Activated CD4-positive, alpha-beta T cell treated with anti-CD3 and anti-CD28 coated beads for 1 hour (primary cell): Measurements from ENCODE around the gene MRPS34.

ENCODE experiments used
- DNase-seq: peaks from one replicate; pipeline ENCODE4 v3.0.0-alpha.2; 2020

The MRPS34 gene

GRCh38 chr16:1794221-1794871, 21.4 kb upstream of the MRPS34 start:
- DNase-seq: no peak

GRCh38 chr16:1793578-1794220, 20.8 kb upstream of the MRPS34 start, which contains the start of gene IGFALS:
Gene IGFALS (minus strand): TSS chr16:1793705. CDS start chr16:1793652, 53 bp downstream.
- DNase-seq: no peak

- DNase-seq: no peak
Observed at GRCh38 chr16:1792836-1793577, 20.1 kb upstream of the MRPS34 start.

DNA sequence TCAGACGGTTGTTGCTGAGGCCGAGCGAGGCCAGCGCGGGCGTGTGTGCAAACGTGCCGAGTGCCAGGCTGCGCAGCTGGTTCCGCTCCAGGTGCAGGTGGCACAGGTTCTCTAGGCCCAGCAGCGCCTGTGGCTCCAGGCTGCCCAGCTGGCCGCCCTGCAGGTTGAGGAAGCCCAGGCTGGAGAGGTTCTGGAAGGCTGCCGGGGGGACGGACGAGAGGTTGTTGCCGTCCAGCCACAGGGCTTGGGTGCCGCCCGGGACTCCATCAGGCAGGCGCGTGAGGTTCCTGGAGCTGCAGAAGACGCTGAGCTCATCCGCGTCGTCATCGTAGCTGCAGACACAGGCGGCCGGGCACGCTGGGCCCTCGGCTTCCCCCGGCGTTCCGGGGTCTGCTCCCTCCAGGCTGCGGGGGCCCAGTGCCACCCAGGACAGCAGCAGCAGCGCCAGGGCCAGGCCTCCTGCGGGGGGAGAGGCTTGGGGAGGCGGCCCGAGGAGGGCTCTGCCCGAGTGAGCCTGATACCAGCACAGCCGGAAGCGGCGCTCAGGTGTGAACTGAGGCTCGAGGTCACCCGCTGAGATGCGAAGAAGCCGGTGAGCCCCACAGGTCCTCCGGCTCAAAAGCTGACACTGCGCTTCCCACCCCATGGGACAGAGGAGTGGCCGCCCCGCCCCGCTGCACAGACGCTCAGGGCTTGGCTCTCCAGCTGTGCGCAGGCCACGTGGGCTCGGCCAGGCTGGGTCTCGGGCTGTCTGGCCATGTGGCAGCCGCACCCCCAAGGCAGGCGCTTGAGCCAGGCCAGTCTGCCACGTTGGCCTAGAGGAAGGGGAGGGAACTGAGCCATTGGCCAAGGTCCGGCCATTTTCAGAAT, 19.2 kb upstream of the MRPS34 start:
- DNase-seq: no peak

- peak; percentile 6 for DNase-seq
Observed at GRCh38 chr16:1791256-1791942, 18.5 kb upstream of the MRPS34 start.

DNA sequence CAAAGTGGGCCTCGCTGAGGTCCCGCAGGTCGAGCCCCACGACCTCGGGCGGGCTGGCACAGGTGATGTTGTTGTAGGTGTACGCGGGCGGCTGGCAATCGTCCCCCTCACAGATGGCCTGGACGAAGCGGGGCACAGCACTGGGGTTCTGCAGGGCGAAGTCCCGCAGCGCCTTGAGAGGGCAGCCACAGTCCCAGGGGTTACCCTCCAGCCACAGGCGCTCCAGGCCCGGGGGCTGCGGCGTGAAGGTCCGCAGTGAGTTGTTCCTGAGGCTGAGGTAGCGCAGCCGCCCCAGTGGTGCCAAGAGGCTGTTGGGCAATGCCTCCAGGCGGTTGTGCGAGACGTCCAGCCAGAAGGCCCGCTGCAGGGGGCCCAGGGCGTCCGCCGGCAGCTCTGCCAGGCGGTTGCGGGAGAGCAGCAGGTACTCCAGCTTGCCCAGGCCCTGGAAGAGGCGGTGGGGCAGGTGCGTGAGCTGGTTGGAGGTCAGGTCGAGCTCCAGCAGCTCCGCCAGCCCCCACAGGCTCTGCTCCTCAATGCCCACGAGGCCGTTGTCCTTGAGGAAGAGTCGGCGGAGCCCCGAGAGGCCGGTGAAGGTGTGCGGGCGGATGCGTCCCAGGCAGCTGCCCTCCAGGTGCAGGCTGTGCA, 17.8 kb upstream of the MRPS34 start:
- peak; percentile 6 for DNase-seq

- no peak for DNase-seq
Observed at GRCh38 chr16:1790261-1790610, 17.3 kb upstream of the MRPS34 start.

- no peak for DNase-seq
Observed at GRCh38 chr16:1789643-1790045, 16.7 kb upstream of the MRPS34 start.

DNA sequence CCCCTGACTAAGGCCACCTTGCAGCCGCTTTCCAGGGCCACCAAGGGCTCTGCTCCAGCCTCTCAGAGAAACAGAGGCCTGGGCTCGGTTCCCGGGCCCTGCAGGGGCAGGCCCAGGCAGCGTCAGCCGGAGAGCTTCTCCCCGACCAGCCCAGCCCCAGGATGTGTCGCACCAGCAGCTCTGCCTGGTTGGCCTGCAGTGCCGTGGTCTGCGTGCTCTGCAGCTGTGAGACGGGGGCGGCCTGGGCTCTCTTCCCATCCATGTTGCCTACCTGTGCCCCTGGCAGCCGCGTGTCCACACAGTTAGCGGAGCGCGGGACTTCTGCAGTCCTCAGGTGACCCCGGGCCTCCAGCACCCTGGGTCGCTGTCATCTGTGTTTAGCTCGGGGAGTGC, 15.8 kb upstream of the MRPS34 start:
- no peak for DNase-seq

DNA sequence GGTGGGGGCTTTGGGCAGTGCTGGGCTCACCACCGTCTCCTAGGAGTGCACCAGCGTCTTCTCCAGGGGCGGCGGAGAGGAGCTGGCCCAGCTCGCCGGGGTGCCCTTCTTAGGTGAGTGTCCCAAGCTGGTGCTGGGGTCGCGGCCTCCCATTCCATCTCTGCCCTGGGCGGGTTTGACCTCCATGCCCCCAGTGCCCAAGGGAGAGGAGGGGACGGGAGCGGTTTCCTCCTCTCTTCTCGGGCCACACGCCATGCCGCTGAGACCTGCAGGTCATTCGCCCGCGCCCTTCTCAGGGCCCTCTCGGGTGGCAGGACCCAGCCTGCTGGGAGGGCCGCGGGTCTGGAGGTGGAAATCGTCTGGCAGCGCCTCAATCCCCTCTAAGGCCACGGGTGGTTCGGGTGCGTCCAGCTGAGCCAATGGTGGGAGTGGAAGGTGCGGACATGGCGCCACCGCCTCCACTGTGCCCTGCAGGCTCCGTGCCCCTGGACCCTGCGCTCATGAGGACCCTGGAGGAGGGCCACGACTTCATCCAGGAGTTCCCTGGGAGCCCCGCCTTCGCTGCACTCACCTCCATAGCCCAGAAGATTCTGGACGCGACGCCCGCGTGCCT, 15.3 kb upstream of the MRPS34 start:
- DNase-seq: no peak

DNA sequence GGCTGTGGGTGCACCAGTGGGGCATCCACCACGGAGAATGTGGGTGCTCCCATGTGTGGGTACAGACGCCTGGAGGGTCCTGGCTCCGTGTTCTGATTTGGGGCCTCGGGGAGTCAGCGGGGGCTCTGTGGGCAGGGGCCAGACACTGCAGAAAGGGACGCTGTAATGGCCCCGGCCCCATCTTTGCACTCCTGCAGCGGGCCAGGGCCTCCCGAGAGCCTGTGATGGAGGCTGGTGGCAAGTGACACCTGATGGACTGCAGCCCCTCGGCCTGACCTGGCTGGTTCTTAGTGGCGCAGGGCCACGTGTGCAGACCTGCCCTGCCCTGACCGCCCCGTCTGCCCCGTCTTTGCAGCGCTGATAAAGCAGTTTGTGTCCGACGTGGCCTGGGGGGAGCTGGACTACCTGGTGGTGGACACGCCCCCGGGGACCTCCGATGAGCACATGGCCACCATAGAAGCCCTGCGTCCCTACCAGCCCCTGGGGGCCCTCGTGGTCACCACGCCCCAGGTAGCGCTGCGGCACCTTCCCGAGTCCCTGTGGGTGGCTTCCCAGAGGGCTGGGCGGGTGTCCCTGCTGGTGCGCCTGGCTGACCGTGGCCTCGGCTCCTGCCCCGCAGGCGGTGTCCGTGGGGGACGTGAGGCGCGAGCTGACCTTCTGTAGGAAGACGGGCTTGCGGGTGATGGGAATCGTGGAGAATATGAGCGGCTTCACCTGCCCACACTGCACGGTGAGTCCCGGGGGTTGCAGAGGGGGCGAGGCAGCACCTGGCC, 14.6 kb upstream of the MRPS34 start:
- DNase-seq: no peak

GRCh38 chr16:1787056-1787321, 14.1 kb upstream of the MRPS34 start:
- no peak for DNase-seq

GRCh38 chr16:1786242-1787055, 13.5 kb upstream of the MRPS34 start:
- DNase-seq: no peak

DNA sequence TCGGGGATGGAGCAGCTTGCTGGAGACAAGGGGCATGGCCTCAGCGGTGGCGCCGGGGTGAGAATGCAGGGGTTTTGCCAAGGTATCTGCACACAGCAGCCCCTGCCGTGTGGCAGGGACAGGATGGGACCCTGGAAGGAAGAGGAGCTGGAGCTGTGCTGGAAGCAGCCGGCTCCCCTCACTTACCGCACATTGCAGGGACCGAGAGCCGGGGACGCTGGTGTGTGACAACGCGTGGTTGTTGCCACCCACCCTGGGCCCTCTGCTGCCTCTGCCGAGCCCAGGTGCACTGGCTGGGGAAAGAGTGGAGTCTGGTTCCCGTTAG, 12.9 kb upstream of the MRPS34 start:
- no peak for DNase-seq

- no peak for DNase-seq
Observed at GRCh38 chr16:1784977-1785845, 12.3 kb upstream of the MRPS34 start.

GRCh38 chr16:1782408-1783264, 9.7 kb upstream of the MRPS34 start, which contains the start of the genes NUBP2 and SPSB3:
Gene NUBP2 (plus strand): TSS chr16:1782960. CDS start chr16:1783021, 61 bp downstream.
Gene SPSB3 (minus strand): TSS chr16:1782571. CDS start chr16:1781483, 1,088 bp downstream.
- peak; percentile 97 for DNase-seq

DNA sequence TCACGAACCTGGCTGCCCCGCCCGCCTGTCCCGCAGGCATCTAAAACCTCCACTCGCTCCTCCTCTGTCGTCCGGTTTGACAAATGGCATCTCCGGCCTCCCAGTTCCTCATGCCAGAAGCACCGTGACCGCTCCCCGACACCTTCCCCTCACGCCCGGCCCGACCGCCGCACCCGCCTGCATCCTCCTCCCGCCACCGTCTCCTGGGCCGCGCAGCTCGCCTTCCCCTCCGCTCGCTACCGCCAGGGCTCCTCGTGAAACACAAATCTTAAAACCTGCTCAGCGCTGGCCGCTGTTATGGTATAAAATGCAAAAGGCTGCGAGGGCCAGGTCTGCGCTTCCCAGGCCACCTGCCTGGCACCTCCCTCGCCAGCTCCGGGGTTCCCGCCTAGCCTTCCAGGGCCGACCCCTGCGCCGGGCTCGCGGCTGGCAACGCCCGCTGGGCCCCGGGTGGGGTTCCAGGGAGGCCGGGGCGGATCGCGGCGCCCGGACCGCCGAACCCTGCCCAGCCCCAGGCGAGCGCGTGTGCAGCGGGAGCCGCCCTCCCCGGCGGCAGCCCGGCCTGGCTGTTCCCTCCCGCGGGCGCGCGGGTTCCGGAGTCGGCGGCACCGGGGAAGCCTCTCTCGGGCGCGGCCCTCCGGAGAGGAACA, 8.9 kb upstream of the MRPS34 start:
- DNase-seq: no peak
